Large intestine (tissue), 12 donors: ENCODE results near the gene BCAP31. TPM values are rescaled to one million over a fixed set of nuclear protein-coding genes. Genes with fewer than 3 reads are reported as not detected.

ENCODE experiments used
- DNase-seq, 2 donors: peaks; one replicate each; pipeline versions ENCODE4 v3.0.0 to v3.0.0-alpha.2; 2013
- H3K27ac ChIP-seq: one replicate; pipeline ENCODE4 v1.5.1; 2013; ENCODE audit warnings: low read length
- H3K27me3 ChIP-seq: 2 replicates; pipeline ENCODE4 v1.6.1; 2013; ENCODE audit warnings: low read length; ENCODE audit not compliant: control insufficient read depth, insufficient read depth
- H3K36me3 ChIP-seq: 2 replicates; pipeline ENCODE4 v1.6.1; 2013; ENCODE audit warnings: low read length; ENCODE audit not compliant: control insufficient read depth, insufficient read depth
- H3K4me1 ChIP-seq: one replicate; pipeline ENCODE4 v1.6.1; 2013; ENCODE audit warnings: low read length; ENCODE audit not compliant: control insufficient read depth, insufficient read depth
- H3K4me3 ChIP-seq: one replicate; pipeline ENCODE4 v1.5.1; 2013; ENCODE audit warnings: low read length
- H3K9me3 ChIP-seq: one replicate; pipeline ENCODE4 v1.6.1; 2013; ENCODE audit warnings: mild to moderate bottlenecking, low read depth, low read length, moderate library complexity; ENCODE audit not compliant: control insufficient read depth
- WGBS: methylation state at CpG from one replicate; pipeline ENCODE4 v1.1.5; 2013; ENCODE audit warnings: low lambda C conversion rate; ENCODE audit not compliant: insufficient coverage; 5-methylcytosine and 5-hydroxymethylcytosine counted together
- long read RNA-seq, 11 donors: transcript quantifications; one replicate each; lab custom pipeline, GENCODE V29; 2026
- polyA plus RNA-seq: library from polyadenylated mRNA; unstranded; fragments of 120-200 nt; gene quantifications from one replicate; pipeline ENCODE4 v1.2.1, GENCODE V29; 2013

BCAP31 gene
- polyA plus RNA-seq: 198 TPM
- long read RNA-seq, donor 1, transcript BCAP31-201 (8 exons, 1,643 nt): major isoform, 64 of 82 reads
- long read RNA-seq, donor 1, partial matches to known transcripts: 7 of 82 reads
- long read RNA-seq, donor 1, other reads (novel, unspliced or antisense): 5 of 82 reads
- long read RNA-seq, donor 2, transcript BCAP31-201 (8 exons, 1,643 nt): major isoform, 101 of 164 reads
- long read RNA-seq, donor 2, partial matches to known transcripts: 48 of 164 reads
- long read RNA-seq, donor 2, other reads (novel, unspliced or antisense): 7 of 164 reads
- long read RNA-seq, donor 3, transcript BCAP31-211 (4 exons, 573 nt): minor isoform, 5 of 256 reads
- long read RNA-seq, donor 3, transcript BCAP31-201 (8 exons, 1,643 nt): major isoform, 161 of 256 reads
- long read RNA-seq, donor 3, transcript BCAP31-207 (8 exons, 1,824 nt): minor isoform, 5 of 256 reads
- long read RNA-seq, donor 3, partial matches to known transcripts: 63 of 256 reads
- long read RNA-seq, donor 3, other reads (novel, unspliced or antisense): 20 of 256 reads
- long read RNA-seq, donor 4, transcript BCAP31-201 (8 exons, 1,643 nt): major isoform, 15 of 29 reads
- long read RNA-seq, donor 4, partial matches to known transcripts: 13 of 29 reads
- long read RNA-seq, donor 4, other reads (novel, unspliced or antisense): 0 of 29 reads
- long read RNA-seq, donor 5, transcript BCAP31-201 (8 exons, 1,643 nt): major isoform, 60 of 83 reads
- long read RNA-seq, donor 5, partial matches to known transcripts: 10 of 83 reads
- long read RNA-seq, donor 5, other reads (novel, unspliced or antisense): 7 of 83 reads
- long read RNA-seq, donor 6, transcript BCAP31-201 (8 exons, 1,643 nt): major isoform, 83 of 156 reads
- long read RNA-seq, donor 6, partial matches to known transcripts: 55 of 156 reads
- long read RNA-seq, donor 6, other reads (novel, unspliced or antisense): 12 of 156 reads
- long read RNA-seq, donor 7, transcript BCAP31-201 (8 exons, 1,643 nt): major isoform, 38 of 54 reads
- long read RNA-seq, donor 7, partial matches to known transcripts: 6 of 54 reads
- long read RNA-seq, donor 7, other reads (novel, unspliced or antisense): 8 of 54 reads
- long read RNA-seq, donor 8, transcript BCAP31-201 (8 exons, 1,643 nt): major isoform, 125 of 203 reads
- long read RNA-seq, donor 8, transcript BCAP31-207 (8 exons, 1,824 nt): minor isoform, 8 of 203 reads
- long read RNA-seq, donor 8, partial matches to known transcripts: 50 of 203 reads
- long read RNA-seq, donor 8, other reads (novel, unspliced or antisense): 17 of 203 reads
- long read RNA-seq, donor 9, transcript BCAP31-201 (8 exons, 1,643 nt): major isoform, 95 of 151 reads
- long read RNA-seq, donor 9, partial matches to known transcripts: 30 of 151 reads
- long read RNA-seq, donor 9, other reads (novel, unspliced or antisense): 21 of 151 reads
- long read RNA-seq, donor 10, transcript BCAP31-201 (8 exons, 1,643 nt): major isoform, 90 of 136 reads
- long read RNA-seq, donor 10, partial matches to known transcripts: 26 of 136 reads
- long read RNA-seq, donor 10, other reads (novel, unspliced or antisense): 14 of 136 reads
- long read RNA-seq, donor 11, transcript BCAP31-201 (8 exons, 1,643 nt): major isoform, 70 of 99 reads
- long read RNA-seq, donor 11, partial matches to known transcripts: 19 of 99 reads
- long read RNA-seq, donor 11, other reads (novel, unspliced or antisense): 5 of 99 reads

- H3K36me3 ChIP-seq: peaks cover 23% of the 10 kb centered on the region
- H3K27me3 ChIP-seq: no peaks in the 10 kb centered on the region
- peak within 1 kb of the TSS; percentile 94 for H3K27ac ChIP-seq
- DNase-seq: peak; percentile 84 to 90
- WGBS: no CpG with 5 or more reads among the region's 88 CpGs
- peaks cover 36% of the 10 kb centered on the region for H3K4me1 ChIP-seq
- peak within 1 kb of the TSS; percentile 73 for H3K4me3 ChIP-seq
- peaks cover 7% of the 10 kb centered on the region for H3K9me3 ChIP-seq
Observed at GRCh38 chrX:153724252-153725038, at the start of gene BCAP31, which contains the start of gene ABCD1. BCAP31 (minus strand) TSS chrX:153724387; CDS start chrX:153723244, 1,143 bp downstream. ABCD1 (plus strand) TSS chrX:153724856; CDS start chrX:153725267, 411 bp downstream.

GRCh38 chrX:153773218-153773611 lies 49.0 kb upstream of the BCAP31 start:
- Histone ChIP-seq H3K4me1 (no peaks in the 10 kb centered on the region), H3K27me3 (no peaks in the 10 kb centered on the region), H3K36me3 (no peaks in the 10 kb centered on the region), H3K4me3 (no peak overlapping the region), H3K9me3 (no peaks in the 10 kb centered on the region), H3K27ac (no peak overlapping the region)
- no peak for DNase-seq
- no CpG with 5 or more reads among the region's 23 CpGs for WGBS

GRCh38 chrX:153772316-153773217 lies 48.4 kb upstream of the BCAP31 start:
- Histone ChIP-seq H3K27me3 (no peaks in the 10 kb centered on the region), H3K36me3 (no peaks in the 10 kb centered on the region), H3K27ac (no peak overlapping the region), H3K4me1 (no peaks in the 10 kb centered on the region), H3K9me3 (no peaks in the 10 kb centered on the region), H3K4me3 (no peak overlapping the region)
- no peak for DNase-seq
- WGBS: no CpG with 5 or more reads among the region's 21 CpGs

- no peaks in the 10 kb centered on the region for H3K27me3 ChIP-seq
- no peaks in the 10 kb centered on the region for H3K9me3 ChIP-seq
- H3K4me1 ChIP-seq: no peaks in the 10 kb centered on the region
- DNase-seq: no peak
- no CpG with 5 or more reads among the region's 37 CpGs for WGBS
- H3K36me3 ChIP-seq: no peaks in the 10 kb centered on the region
- no peak overlapping the region for H3K4me3 ChIP-seq
- H3K27ac ChIP-seq: no peak overlapping the region
Observed at GRCh38 chrX:153771415-153772315, 47.5 kb upstream of the BCAP31 start.

GRCh38 chrX:153770601-153771414 lies 46.6 kb upstream of the BCAP31 start:
- Histone ChIP-seq H3K36me3 (no peaks in the 10 kb centered on the region), H3K4me3 (no peak overlapping the region), H3K9me3 (no peaks in the 10 kb centered on the region), H3K4me1 (no peaks in the 10 kb centered on the region), H3K27me3 (no peaks in the 10 kb centered on the region), H3K27ac (no peak overlapping the region)
- no peak for DNase-seq
- WGBS: no CpG with 5 or more reads among the region's 18 CpGs

- no peak overlapping the region for H3K27ac ChIP-seq
- peaks cover 3% of the 10 kb centered on the region for H3K4me1 ChIP-seq
- H3K36me3 ChIP-seq: no peaks in the 10 kb centered on the region
- DNase-seq: no peak
- no peak overlapping the region for H3K4me3 ChIP-seq
- H3K27me3 ChIP-seq: no peaks in the 10 kb centered on the region
- H3K9me3 ChIP-seq: no peaks in the 10 kb centered on the region
- WGBS: no CpG with 5 or more reads among the region's 25 CpGs
Observed at GRCh38 chrX:153769865-153770600, 45.8 kb upstream of the BCAP31 start.

GRCh38 chrX:153769158-153769864 lies 45.1 kb upstream of the BCAP31 start:
- Histone ChIP-seq H3K27me3 (no peaks in the 10 kb centered on the region), H3K9me3 (no peaks in the 10 kb centered on the region), H3K4me3 (no peak overlapping the region), H3K4me1 (peaks cover 5% of the 10 kb centered on the region), H3K36me3 (no peaks in the 10 kb centered on the region), H3K27ac (no peak overlapping the region)
- no CpG with 5 or more reads among the region's 23 CpGs for WGBS
- no peak for DNase-seq
